Colon (tissue), 2 donors: ENCODE data around the gene ACSS2.

ENCODE experiments used
- FAIRE-seq: peaks from 2 replicates; lab custom pipeline; 2012; peaks lifted over from hg19 to GRCh38; lab: Jason Lieb, UNC
- donor health status: control.
- donor health status: control.

Gene ACSS2

GRCh38 chr20:34876406-34877282, at the start of gene ACSS2:
TSS of gene ACSS2 (plus strand) at chr20:34876612. CDS start at chr20:34876646, 34 bp downstream.
- FAIRE-seq = no peak

- no peak for FAIRE-seq
These were observed 47.2 kb upstream of the ACSS2 start for GRCh38 chr20:34829191-34829590.

GRCh38 chr20:34831936-34832335, 44.5 kb upstream of the ACSS2 start:
- no peak for FAIRE-seq

- no peak for FAIRE-seq
These were observed 41.9 kb upstream of the ACSS2 start for GRCh38 chr20:34834459-34834893.

- FAIRE-seq = no peak
These were observed 34.3 kb upstream of the ACSS2 start for GRCh38 chr20:34842143-34842542.

GRCh38 chr20:34843421-34843820, 33.0 kb upstream of the ACSS2 start:
- no peak for FAIRE-seq

GRCh38 chr20:34848597-34848996, 27.8 kb upstream of the ACSS2 start:
- no peak for FAIRE-seq

- no peak for FAIRE-seq
These were observed 26.6 kb upstream of the ACSS2 start for GRCh38 chr20:34849778-34850177.

GRCh38 chr20:34850969-34851368, 25.4 kb upstream of the ACSS2 start:
- FAIRE-seq = no peak

- no peak for FAIRE-seq
These were observed 24.1 kb upstream of the ACSS2 start for GRCh38 chr20:34852298-34852697.

- FAIRE-seq = no peak
These were observed 17.0 kb upstream of the ACSS2 start for GRCh38 chr20:34859367-34859766.

GRCh38 chr20:34859826-34860545, 16.4 kb upstream of the ACSS2 start:
- FAIRE-seq = no peak

GRCh38 chr20:34861386-34862084, 14.9 kb upstream of the ACSS2 start:
- FAIRE-seq = no peak

GRCh38 chr20:34862724-34863123, 13.7 kb upstream of the ACSS2 start:
- no peak for FAIRE-seq

- FAIRE-seq = no peak
These were observed 12.9 kb upstream of the ACSS2 start for GRCh38 chr20:34863421-34863965.

GRCh38 chr20:34864216-34864615, 12.2 kb upstream of the ACSS2 start:
- FAIRE-seq = no peak

- FAIRE-seq = no peak
These were observed 5.0 kb upstream of the ACSS2 start for GRCh38 chr20:34871320-34871926.

- no peak for FAIRE-seq
These were observed 4.3 kb upstream of the ACSS2 start for GRCh38 chr20:34871966-34872621.

- no peak for FAIRE-seq
These were observed 3.7 kb upstream of the ACSS2 start, which contains the start of gene GGT7 for GRCh38 chr20:34872622-34873224. TSS of gene GGT7 (minus strand) at chr20:34872856. CDS start at chr20:34872815, 41 bp downstream.

- no peak for FAIRE-seq
These were observed 2.8 kb upstream of the ACSS2 start for GRCh38 chr20:34873583-34874093.
